Adrenal gland (tissue), 12 donors: ENCODE results near the gene HSD11B2. TPM values are rescaled to one million over a fixed set of nuclear protein-coding genes. Genes with fewer than 3 reads are reported as not detected.

ENCODE experiments used
- DNase-seq, 7 donors: peaks; one replicate each; pipeline ENCODE4 v3.0.0-alpha.2; 2019 to 2020
- H3K27ac ChIP-seq, 5 donors: fragments of 200-600 bp; sonication (generic) in 4 of 5; 1 replicate in 3 of 5; 2 replicates in 2 of 5; pipeline versions ENCODE4 v1.5.1 to v1.8.0; 2016 to 2020; ENCODE audit warnings: mild to moderate bottlenecking in 1 of 5
- H3K27me3 ChIP-seq: fragments of 200-600 bp; 2 replicates; pipeline ENCODE4 v1.8.0; 2021
- H3K36me3 ChIP-seq, 2 donors: fragments of 200-600 bp; replicated peaks in 1 of 2; 1 replicate in 1 of 2; 2 replicates in 1 of 2; pipeline versions ENCODE4 v1.5.1 to v1.8.0; 2018 to 2022
- H3K4me1 ChIP-seq, 2 donors: fragments of 200-600 bp; replicated peaks in 1 of 2; 1 replicate in 1 of 2; 2 replicates in 1 of 2; pipeline versions ENCODE4 v1.5.1 to v1.8.0; 2018 to 2021
- H3K4me3 ChIP-seq, 4 donors: fragments of 200-600 bp; sonication (generic) in 3 of 4; one replicate each; pipeline ENCODE4 v1.5.1; 2016 to 2018
- H3K9me3 ChIP-seq, 3 donors: fragments of 200-600 bp; sonication (generic) in 1 of 3; replicated peaks in 1 of 3; 1 replicate in 2 of 3; 2 replicates in 1 of 3; pipeline versions ENCODE4 v1.5.1 to v1.8.0; 2016 to 2021
- POLR2A ChIP-seq, 2 donors: fragments of 450-650 bp; IDR thresholded peaks; one replicate each; pipeline ENCODE4 v1.6.1; 2017; ENCODE audit warnings: antibody characterized with exemption in 2 of 2, mild to moderate bottlenecking in 2 of 2, moderate library complexity in 1 of 2
- WGBS, 4 donors: extraction: QIAGEN DNeasy Blood & Tissue Kit in 2 of 4; methylation state at CpG; one replicate each; pipeline versions ENCODE4 v1.1.5 to v1.1.7; 2013 to 2017; 5-methylcytosine and 5-hydroxymethylcytosine counted together
- intact Hi-C, 2 donors: fragments of 100-400 bp; cut with DNase I; formaldehyde crosslinking; loops; one replicate each; pipeline versions ENCODE4 v1.14.1 to v1.15.0; 2022 to 2023
- polyA plus RNA-seq, 3 donors: library from polyadenylated mRNA; stranded (reverse); fragments of 200-250 nt in 2 of 3; fragments of 350-450 nt in 1 of 3; fragmentation: Illumina TruSeq in 1 of 3; extraction: RNeasy Lipid Tissue Mini Kit (QIAGEN cat#74804) in 1 of 3; gene quantifications; one replicate each; pipeline ENCODE4 v1.2.3, GENCODE V29; 2013 to 2014
- total RNA-seq, 9 donors: library from RNA; depleted of rRNA in 4 of 9; stranded (reverse); fragments of >200 nt in 4 of 9; fragments of 120-200 nt in 1 of 9; fragmentation: NEBNext Ultra II Directional in 1 of 9; extraction: Animal tissue kit (Norgen Biotek cat#: 25700) in 1 of 9; gene quantifications; one replicate each; pipeline versions ENCODE4 v1.1.0 to v1.2.4, GENCODE V29; 2013 to 2023
- TF ChIP-seq, protein P1 (sequence below), 6 experiments: fragments of 450-650 bp in 4 of 6; fragments of 200-600 bp in 2 of 6; sonication (generic) in 1 of 6; IDR thresholded peaks; 1 replicate in 5 of 6; 2 replicates in 1 of 6; pipeline versions ENCODE4 v1.5.1 to v1.8.0; 2016 to 2021; ENCODE audit warnings: antibody characterized with exemption in 6 of 6, mild to moderate bottlenecking in 2 of 6, moderate library complexity in 1 of 6
- donor health status: healthy with polysubstance abuse.
- donor health status: Bipolar disorder and iron deficiency.
- donor health status: DM: yes; HTN: yes; CAD: no.
- donor health status: DM: no; HTN: no; CAD: no.
- donor health status: DM: no; HTN: no; CAD: no.
- donor health status: DM: yes; HTN: yes; CAD: no.

The HSD11B2 gene
- total and polyA plus RNA-seq, 12 donors = 0.69 to 12.3 (median 4.0) TPM

DNA sequence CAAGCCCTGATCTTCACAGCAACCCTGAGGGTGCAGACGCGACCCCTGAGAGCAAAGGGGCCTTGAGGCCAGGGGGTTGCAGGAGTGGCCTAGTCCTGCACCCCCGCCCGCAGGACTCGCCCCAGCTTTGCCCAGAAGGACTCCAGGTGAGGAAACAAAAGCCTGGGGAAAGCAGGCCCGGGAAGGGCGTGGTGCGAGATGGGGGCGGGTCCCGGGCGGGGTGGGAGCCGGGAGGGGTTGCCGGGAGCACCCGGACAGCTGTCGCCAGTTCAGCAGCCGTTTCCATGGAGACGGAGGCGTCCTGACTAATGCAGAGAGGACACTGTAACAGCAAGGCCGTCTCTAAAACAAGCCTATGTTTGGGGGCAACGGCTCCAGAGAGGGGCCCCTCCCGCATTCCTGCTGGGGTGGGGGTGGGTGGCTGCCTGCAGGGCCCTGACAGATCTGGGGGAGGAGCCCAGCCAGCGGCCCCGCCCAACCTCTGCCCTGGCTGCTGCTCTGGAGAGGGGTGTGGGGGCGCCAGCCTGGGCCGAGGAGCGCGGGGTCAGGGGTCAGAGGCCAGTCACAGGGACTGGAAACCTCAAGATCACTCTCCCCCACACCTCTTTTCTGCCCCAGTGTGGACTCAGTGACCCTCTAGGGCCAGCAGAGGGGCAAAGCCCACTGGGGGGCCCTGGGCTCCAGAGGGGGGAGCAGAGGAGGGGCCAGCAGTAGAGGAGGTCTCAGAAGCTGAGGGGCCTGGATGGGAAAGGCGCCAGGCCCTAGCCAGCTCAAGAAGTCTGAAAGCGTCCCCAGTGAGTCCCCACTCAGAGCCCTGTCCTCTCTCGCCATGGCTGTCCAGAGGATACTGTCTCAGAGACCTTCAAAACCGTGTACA lies 34.5 kb upstream of the HSD11B2 start:
- H3K36me3 ChIP-seq = no peaks in the 10 kb centered on the region
- H3K4me1 ChIP-seq = peaks cover 14 to 42% of the 10 kb centered on the region in 2 donors
- DNase-seq = peak; percentile 76 to 91 (median 85)
- intact Hi-C loops = no loop called here
- H3K9me3 ChIP-seq = no peaks in the 10 kb centered on the region
- H3K27ac ChIP-seq = peak overlapping the region in 1 of 5 donors; percentile 1
- WGBS, 4 donors = 13 to 28% (median 24%) methylated on average over 17 to 31 of the region's 31 CpGs
- peaks cover 8% of the 10 kb centered on the region for H3K27me3 ChIP-seq
- H3K4me3 ChIP-seq = no peak overlapping the region
- TF ChIP-seq POLR2A (IDR thresholded peaks at IDR 0.05) = no peak

DNA sequence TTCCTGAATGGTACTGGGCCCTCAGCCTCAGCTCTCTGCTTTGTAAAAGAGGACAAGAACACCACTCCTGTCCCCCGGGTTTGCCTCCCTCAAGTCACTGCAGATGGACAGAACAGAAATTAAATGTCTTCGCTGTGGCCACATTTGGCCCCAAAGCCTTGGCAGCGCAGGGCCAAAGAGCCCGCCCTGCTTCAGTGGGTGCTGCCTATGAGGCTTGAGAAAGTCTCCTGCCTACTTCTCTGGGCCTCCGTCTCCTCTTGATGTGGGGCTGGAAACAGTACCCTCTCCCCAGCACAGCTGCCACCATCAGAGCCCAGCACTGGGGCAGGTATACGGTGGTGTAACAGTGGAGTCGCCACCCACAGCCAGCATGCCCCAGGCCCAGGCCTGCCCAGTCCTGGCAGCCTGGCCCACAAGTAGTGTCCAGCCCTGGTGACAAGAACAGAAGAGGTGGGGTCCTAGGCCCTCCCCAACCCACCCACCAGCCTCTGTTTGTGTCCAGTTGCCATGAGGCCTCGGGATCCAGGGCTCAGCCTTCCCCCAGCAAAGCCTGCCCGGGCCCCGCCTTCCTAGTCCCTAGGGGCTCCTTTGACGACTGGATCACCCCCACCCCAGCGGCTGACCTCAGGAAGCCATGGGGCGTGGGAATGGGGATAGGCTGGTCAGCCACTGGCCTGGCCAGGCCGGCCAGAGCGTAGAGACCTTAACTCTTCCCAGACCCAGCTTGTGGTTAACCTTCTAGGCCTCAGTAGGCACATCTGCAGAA lies 33.7 kb upstream of the HSD11B2 start:
- H3K4me3 ChIP-seq = no peak overlapping the region
- H3K27me3 ChIP-seq = peaks cover 8% of the 10 kb centered on the region
- intact Hi-C loops = no loop called here
- H3K27ac ChIP-seq = peak overlapping the region in 1 of 5 donors; percentile 1
- H3K9me3 ChIP-seq = no peaks in the 10 kb centered on the region
- no peak for DNase-seq
- TF ChIP-seq POLR2A (IDR thresholded peaks at IDR 0.05) = no peak
- TF ChIP-seq, protein P1, sequence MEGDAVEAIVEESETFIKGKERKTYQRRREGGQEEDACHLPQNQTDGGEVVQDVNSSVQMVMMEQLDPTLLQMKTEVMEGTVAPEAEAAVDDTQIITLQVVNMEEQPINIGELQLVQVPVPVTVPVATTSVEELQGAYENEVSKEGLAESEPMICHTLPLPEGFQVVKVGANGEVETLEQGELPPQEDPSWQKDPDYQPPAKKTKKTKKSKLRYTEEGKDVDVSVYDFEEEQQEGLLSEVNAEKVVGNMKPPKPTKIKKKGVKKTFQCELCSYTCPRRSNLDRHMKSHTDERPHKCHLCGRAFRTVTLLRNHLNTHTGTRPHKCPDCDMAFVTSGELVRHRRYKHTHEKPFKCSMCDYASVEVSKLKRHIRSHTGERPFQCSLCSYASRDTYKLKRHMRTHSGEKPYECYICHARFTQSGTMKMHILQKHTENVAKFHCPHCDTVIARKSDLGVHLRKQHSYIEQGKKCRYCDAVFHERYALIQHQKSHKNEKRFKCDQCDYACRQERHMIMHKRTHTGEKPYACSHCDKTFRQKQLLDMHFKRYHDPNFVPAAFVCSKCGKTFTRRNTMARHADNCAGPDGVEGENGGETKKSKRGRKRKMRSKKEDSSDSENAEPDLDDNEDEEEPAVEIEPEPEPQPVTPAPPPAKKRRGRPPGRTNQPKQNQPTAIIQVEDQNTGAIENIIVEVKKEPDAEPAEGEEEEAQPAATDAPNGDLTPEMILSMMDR (IDR thresholded peaks at IDR 0.05) = no peak
- H3K4me1 ChIP-seq = peaks cover 14 to 41% of the 10 kb centered on the region in 2 donors
- no peaks in the 10 kb centered on the region for H3K36me3 ChIP-seq
- WGBS, 4 donors = 63 to 73% (median 67%) methylated on average over 4 to 15 of the region's 15 CpGs

DNA sequence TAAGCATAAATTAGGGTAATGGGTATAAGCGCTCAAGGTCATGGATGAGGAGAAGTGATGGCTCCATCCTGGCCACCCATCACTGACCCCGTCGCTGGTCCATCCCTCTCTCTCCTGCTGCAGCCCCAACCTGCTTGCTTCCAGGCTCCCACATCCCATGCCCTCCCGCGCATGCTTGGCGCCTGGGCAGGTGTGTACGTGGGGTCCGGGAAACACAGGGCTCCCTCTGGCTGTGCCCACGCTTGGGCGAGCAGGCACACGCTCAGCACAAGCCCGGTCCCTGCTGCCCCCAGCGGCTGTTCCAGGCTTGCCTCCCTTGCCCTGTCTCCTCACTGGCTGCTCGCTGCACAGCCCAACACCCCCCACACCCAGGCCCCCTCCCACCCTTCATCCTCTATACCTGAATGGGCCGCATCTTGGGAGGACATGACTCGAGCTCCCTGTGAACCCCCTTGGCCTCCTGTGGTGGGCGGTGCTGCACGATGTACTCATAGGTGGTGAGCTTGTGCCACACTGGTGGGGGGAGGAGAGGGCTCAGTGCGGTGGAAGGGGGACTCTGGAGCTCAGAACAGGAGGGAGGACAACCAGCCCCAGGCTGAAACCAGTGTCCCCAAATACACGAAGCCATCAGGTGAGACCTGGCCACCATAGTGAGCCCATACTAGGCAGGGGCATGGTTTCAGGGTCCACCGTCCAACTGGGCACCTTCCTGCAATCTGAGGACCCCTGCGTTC lies 32.9 kb upstream of the HSD11B2 start:
- Histone ChIP-seq H3K27ac (no peak overlapping the region), H3K4me1 (peaks cover 11 to 37% of the 10 kb centered on the region in 2 donors), H3K36me3 (no peaks in the 10 kb centered on the region), H3K4me3 (no peak overlapping the region), H3K9me3 (no peaks in the 10 kb centered on the region), H3K27me3 (peaks cover 8% of the 10 kb centered on the region)
- no peak for DNase-seq
- no peak for TF ChIP-seq POLR2A (IDR thresholded peaks at IDR 0.05)
- TF ChIP-seq, protein P1 (IDR thresholded peaks at IDR 0.05) = no peak
- intact Hi-C loops = no loop called here
- WGBS, 4 donors = 81 to 85% (median 83%) methylated on average over 13 to 22 of the region's 22 CpGs

DNA sequence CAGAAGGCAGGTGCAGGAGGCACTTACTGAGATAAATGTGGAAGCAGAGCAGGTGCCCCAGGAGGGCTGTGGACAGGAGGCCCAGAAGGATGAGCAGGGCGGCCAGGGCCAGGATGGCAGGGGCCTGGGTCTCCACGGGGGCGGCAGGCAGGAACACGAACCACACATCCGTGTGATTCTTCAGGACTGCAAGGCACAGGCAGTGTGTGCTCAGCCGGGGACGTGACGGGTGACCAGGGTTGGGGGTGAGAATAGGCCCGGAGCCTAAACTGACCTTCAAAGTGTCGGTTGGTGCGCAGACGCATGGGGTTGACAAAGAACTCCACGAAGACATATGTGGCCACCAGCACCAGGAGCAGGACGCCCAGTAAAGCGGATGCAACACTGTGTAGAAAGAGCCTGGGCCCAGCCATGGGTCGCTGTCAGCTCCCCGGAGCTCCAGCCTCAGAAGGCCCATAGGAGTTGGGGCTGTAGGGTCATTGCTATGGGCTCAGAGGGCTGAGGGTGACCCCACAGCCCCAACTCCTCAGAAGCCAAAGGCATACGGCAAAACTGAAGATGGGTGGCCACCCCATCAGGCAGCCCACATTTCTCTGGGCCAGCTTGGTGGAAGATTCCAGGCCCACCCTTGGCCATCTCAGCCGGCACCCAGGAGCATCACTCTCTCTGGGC lies 32.2 kb upstream of the HSD11B2 start:
- Histone ChIP-seq H3K4me3 (no peak overlapping the region), H3K27me3 (peaks cover 8% of the 10 kb centered on the region), H3K27ac (no peak overlapping the region), H3K4me1 (peaks cover 4 to 30% of the 10 kb centered on the region in 2 donors), H3K9me3 (no peaks in the 10 kb centered on the region), H3K36me3 (no peaks in the 10 kb centered on the region)
- DNase-seq = no peak
- TF ChIP-seq, protein P1 (IDR thresholded peaks at IDR 0.05) = no peak
- 84 to 95% (median 91%) methylated on average over 14 to 19 of the region's 19 CpGs for WGBS, 4 donors
- intact Hi-C loops = no loop called here
